Glutamatergic neuron (in vitro differentiated cells): ENCODE measurements around the gene SSRP1. TPM values are rescaled to one million over a fixed set of nuclear protein-coding genes. Genes with fewer than 3 reads are reported as not detected.

Experiments
- DNase-seq: peaks from one replicate; pipeline ENCODE4 v3.0.0; 2022
- H3K27ac Mint-ChIP-seq: one replicate; pipeline ENCODE4 v1.8.0; 2020; ENCODE audit warnings: mild to moderate bottlenecking, mixed read lengths, inconsistent platforms; ENCODE audit not compliant: unreplicated experiment
- H3K27me3 Mint-ChIP-seq: one replicate; pipeline ENCODE4 v1.8.0; 2020; ENCODE audit warnings: mild to moderate bottlenecking, moderate library complexity, mixed read lengths, inconsistent platforms; ENCODE audit not compliant: unreplicated experiment
- H3K36me3 Mint-ChIP-seq: one replicate; pipeline ENCODE4 v1.8.0; 2020; ENCODE audit warnings: mild to moderate bottlenecking, mixed read lengths, inconsistent platforms; ENCODE audit not compliant: unreplicated experiment
- H3K4me1 Mint-ChIP-seq: one replicate; pipeline ENCODE4 v1.8.0; 2020; ENCODE audit warnings: mild to moderate bottlenecking, low read depth, mixed read lengths, inconsistent platforms; ENCODE audit not compliant: unreplicated experiment
- H3K4me3 Mint-ChIP-seq: one replicate; pipeline ENCODE4 v1.8.0; 2020; ENCODE audit warnings: mild to moderate bottlenecking, mixed read lengths, inconsistent platforms; ENCODE audit not compliant: unreplicated experiment
- H3K9me3 Mint-ChIP-seq: one replicate; pipeline ENCODE4 v1.8.0; 2020; ENCODE audit warnings: mild to moderate bottlenecking, moderate library complexity, mixed read lengths, inconsistent platforms; ENCODE audit not compliant: unreplicated experiment
- total RNA-seq: library from RNA; stranded (reverse); fragmentation: NEBNext Ultra II Directional; extraction: Animal tissue kit (Norgen Biotek cat#: 25700); gene quantifications from one replicate; pipeline ENCODE4 v1.2.1, GENCODE V29; 2021; ENCODE audit not compliant: unreplicated experiment
- TF ChIP-seq, protein P1 (sequence below): fragments of 200-600 bp; sonication (generic); IDR thresholded peaks from one replicate; pipeline ENCODE4 v1.5.0; 2021; ENCODE audit not compliant: partially characterized antibody, unreplicated experiment

Gene SSRP1
- total RNA-seq, 1 donor from 2014 or later: 91.4 TPM

GRCh38 chr11:57324886-57325734 is 10.6 kb downstream of the SSRP1 start, which contains the start of gene TNKS1BP1:
Gene TNKS1BP1 (minus strand): TSS chr11:57324952. CDS start chr11:57321885, 3,067 bp downstream.
- Mint-ChIP-seq H3K4me3 (peak within 1 kb of the TSS; percentile 97), H3K4me1 (peaks cover 33% of the 10 kb centered on the region), H3K27me3 (peaks cover 28% of the 10 kb centered on the region), H3K9me3 (peaks cover 25% of the 10 kb centered on the region), H3K27ac (peak within 1 kb of the TSS; percentile 99), H3K36me3 (no peaks in the 10 kb centered on the region)
- TF ChIP-seq, protein P1, sequence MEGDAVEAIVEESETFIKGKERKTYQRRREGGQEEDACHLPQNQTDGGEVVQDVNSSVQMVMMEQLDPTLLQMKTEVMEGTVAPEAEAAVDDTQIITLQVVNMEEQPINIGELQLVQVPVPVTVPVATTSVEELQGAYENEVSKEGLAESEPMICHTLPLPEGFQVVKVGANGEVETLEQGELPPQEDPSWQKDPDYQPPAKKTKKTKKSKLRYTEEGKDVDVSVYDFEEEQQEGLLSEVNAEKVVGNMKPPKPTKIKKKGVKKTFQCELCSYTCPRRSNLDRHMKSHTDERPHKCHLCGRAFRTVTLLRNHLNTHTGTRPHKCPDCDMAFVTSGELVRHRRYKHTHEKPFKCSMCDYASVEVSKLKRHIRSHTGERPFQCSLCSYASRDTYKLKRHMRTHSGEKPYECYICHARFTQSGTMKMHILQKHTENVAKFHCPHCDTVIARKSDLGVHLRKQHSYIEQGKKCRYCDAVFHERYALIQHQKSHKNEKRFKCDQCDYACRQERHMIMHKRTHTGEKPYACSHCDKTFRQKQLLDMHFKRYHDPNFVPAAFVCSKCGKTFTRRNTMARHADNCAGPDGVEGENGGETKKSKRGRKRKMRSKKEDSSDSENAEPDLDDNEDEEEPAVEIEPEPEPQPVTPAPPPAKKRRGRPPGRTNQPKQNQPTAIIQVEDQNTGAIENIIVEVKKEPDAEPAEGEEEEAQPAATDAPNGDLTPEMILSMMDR: no peak
- peak; percentile 96 for DNase-seq

GRCh38 chr11:57324154-57324885 is 11.4 kb downstream of the SSRP1 start:
- TF ChIP-seq, protein P1: no peak
- Mint-ChIP-seq H3K27me3 (peaks cover 28% of the 10 kb centered on the region), H3K36me3 (no peaks in the 10 kb centered on the region), H3K27ac (peak overlapping the region; percentile 98), H3K4me3 (peak overlapping the region; percentile 97), H3K9me3 (peaks cover 25% of the 10 kb centered on the region), H3K4me1 (peaks cover 33% of the 10 kb centered on the region)
- DNase-seq: peak; percentile 94

GRCh38 chr11:57323855-57324153 is 11.9 kb downstream of the SSRP1 start:
- peaks cover 28% of the 10 kb centered on the region for H3K9me3 Mint-ChIP-seq
- H3K4me3 Mint-ChIP-seq: peak overlapping the region; percentile 97
- H3K4me1 Mint-ChIP-seq: peaks cover 36% of the 10 kb centered on the region
- DNase-seq: no peak
- peaks cover 3% of the 10 kb centered on the region for H3K36me3 Mint-ChIP-seq
- peaks cover 29% of the 10 kb centered on the region for H3K27me3 Mint-ChIP-seq
- H3K27ac Mint-ChIP-seq: peak overlapping the region; percentile 98
- TF ChIP-seq, protein P1: no peak

- H3K4me3 Mint-ChIP-seq: peak overlapping the region; percentile 97
- TF ChIP-seq, protein P1: no peak
- H3K36me3 Mint-ChIP-seq: peaks cover 3% of the 10 kb centered on the region
- H3K27ac Mint-ChIP-seq: peak overlapping the region; percentile 98
- peaks cover 28% of the 10 kb centered on the region for H3K9me3 Mint-ChIP-seq
- H3K27me3 Mint-ChIP-seq: peaks cover 29% of the 10 kb centered on the region
- no peak for DNase-seq
- H3K4me1 Mint-ChIP-seq: peaks cover 36% of the 10 kb centered on the region
Observed at GRCh38 chr11:57323167-57323854, 12.4 kb downstream of the SSRP1 start.
